ENCODE results near the gene COL26A1. TPM values are rescaled to one million over a fixed set of nuclear protein-coding genes. Genes with fewer than 3 reads are reported as not detected.
"Not testable (repeated sequence)": the region's sequence is repeated elsewhere in the genome, so short reads cannot be mapped to it uniquely, and the experiment has no call there.

Gene COL26A1
- polyA plus RNA-seq, 2 donors: not detected

GRCh38 chr7:101602082-101602481 lies 239.4 kb downstream of the COL26A1 start:
- Histone ChIP-seq H3K4me1 (ENCODE audit: control insufficient read depth in 2 of 2, insufficient read depth in 2 of 2, low read length in 1 of 2) (no peaks in the 10 kb centered on the region), H3K4me3 (ENCODE audit: low read depth in 1 of 2, low read length in 2 of 2) (no peak overlapping the region)
- 50 to 63% methylated on average over 12 of the region's 12 CpGs for WGBS, 2 donors

GRCh38 chr7:101602484-101603241 lies 240.0 kb downstream of the COL26A1 start:
- no peaks in the 10 kb centered on the region for H3K36me3 ChIP-seq (ENCODE audit: control insufficient read depth in 2 of 2, insufficient read depth in 2 of 2, low read length in 1 of 2)
- no peak overlapping the region for H3K27ac ChIP-seq (ENCODE audit: low read depth in 2 of 2, low read length in 1 of 2)
- 32 to 40% methylated on average over 25 of the region's 25 CpGs for WGBS, 2 donors
- H3K27me3 ChIP-seq (ENCODE audit: control insufficient read depth in 1 of 2, insufficient read depth in 2 of 2, low read length in 2 of 2): no peaks in the 10 kb centered on the region
- H3K4me3 ChIP-seq (ENCODE audit: low read depth in 1 of 2, low read length in 2 of 2): no peak overlapping the region
- H3K4me1 ChIP-seq (ENCODE audit: control insufficient read depth in 2 of 2, insufficient read depth in 2 of 2, low read length in 1 of 2): no peaks in the 10 kb centered on the region
- peaks cover 0 to 2% of the 10 kb centered on the region in 2 donors for H3K9me3 ChIP-seq (ENCODE audit: control insufficient read depth in 2 of 2, insufficient read depth in 1 of 2, low read depth in 1 of 2, low read length in 1 of 2)

More at GRCh38 chr7:101602082-101602481, 239.4 kb downstream of the COL26A1 start:
- Histone ChIP-seq H3K36me3 (ENCODE audit: control insufficient read depth in 2 of 2, insufficient read depth in 2 of 2, low read length in 1 of 2) (no peaks in the 10 kb centered on the region), H3K27ac (ENCODE audit: low read depth in 2 of 2, low read length in 1 of 2) (no peak overlapping the region), H3K9me3 (ENCODE audit: control insufficient read depth in 2 of 2, insufficient read depth in 1 of 2, low read depth in 1 of 2, low read length in 1 of 2) (peaks cover 0 to 2% of the 10 kb centered on the region in 2 donors), H3K27me3 (ENCODE audit: control insufficient read depth in 1 of 2, insufficient read depth in 2 of 2, low read length in 2 of 2) (no peaks in the 10 kb centered on the region)

- H3K27me3 ChIP-seq (ENCODE audit: control insufficient read depth in 1 of 2, insufficient read depth in 2 of 2, low read length in 2 of 2): no peaks in the 10 kb centered on the region
- H3K9me3 ChIP-seq (ENCODE audit: control insufficient read depth in 2 of 2, insufficient read depth in 1 of 2, low read depth in 1 of 2, low read length in 1 of 2): peaks cover 0 to 2% of the 10 kb centered on the region in 2 donors
- H3K27ac ChIP-seq (ENCODE audit: low read depth in 2 of 2, low read length in 1 of 2): no peak overlapping the region
- peaks cover 0 to 6% of the 10 kb centered on the region in 2 donors for H3K4me1 ChIP-seq (ENCODE audit: control insufficient read depth in 2 of 2, insufficient read depth in 2 of 2, low read length in 1 of 2)
- no peaks in the 10 kb centered on the region for H3K36me3 ChIP-seq (ENCODE audit: control insufficient read depth in 2 of 2, insufficient read depth in 2 of 2, low read length in 1 of 2)
- WGBS, 2 donors: 56 to 62% methylated on average over 5 of the region's 5 CpGs
- no peak overlapping the region for H3K4me3 ChIP-seq (ENCODE audit: low read depth in 1 of 2, low read length in 2 of 2)
Measured at GRCh38 chr7:101604331-101604933, 241.8 kb downstream of the COL26A1 start.

GRCh38 chr7:101604934-101605332 lies 242.3 kb downstream of the COL26A1 start:
- not testable (repeated sequence) for H3K9me3 ChIP-seq (ENCODE audit: control insufficient read depth in 2 of 2, insufficient read depth in 1 of 2, low read depth in 1 of 2, low read length in 1 of 2); H3K4me1 ChIP-seq (ENCODE audit: control insufficient read depth in 2 of 2, insufficient read depth in 2 of 2, low read length in 1 of 2); H3K27ac ChIP-seq (ENCODE audit: low read depth in 2 of 2, low read length in 1 of 2); H3K36me3 ChIP-seq (ENCODE audit: control insufficient read depth in 2 of 2, insufficient read depth in 2 of 2, low read length in 1 of 2); H3K27me3 ChIP-seq (ENCODE audit: control insufficient read depth in 1 of 2, insufficient read depth in 2 of 2, low read length in 2 of 2); H3K4me3 ChIP-seq (ENCODE audit: low read depth in 1 of 2, low read length in 2 of 2)
- 85 to 90% methylated on average over 2 of the region's 2 CpGs for WGBS, 2 donors

- Histone ChIP-seq H3K9me3 (ENCODE audit: control insufficient read depth in 2 of 2, insufficient read depth in 1 of 2, low read depth in 1 of 2, low read length in 1 of 2) (peaks cover 0 to 2% of the 10 kb centered on the region in 2 donors), H3K4me1 (ENCODE audit: control insufficient read depth in 2 of 2, insufficient read depth in 2 of 2, low read length in 1 of 2) (peaks cover 0 to 6% of the 10 kb centered on the region in 2 donors), H3K36me3 (ENCODE audit: control insufficient read depth in 2 of 2, insufficient read depth in 2 of 2, low read length in 1 of 2) (no peaks in the 10 kb centered on the region), H3K4me3 (ENCODE audit: low read depth in 1 of 2, low read length in 2 of 2) (no peak overlapping the region), H3K27me3 (ENCODE audit: control insufficient read depth in 1 of 2, insufficient read depth in 2 of 2, low read length in 2 of 2) (no peaks in the 10 kb centered on the region), H3K27ac (ENCODE audit: low read depth in 2 of 2, low read length in 1 of 2) (no peak overlapping the region)
- WGBS, 2 donors: 82 to 87% methylated on average over 26 of the region's 26 CpGs
Measured at GRCh38 chr7:101605611-101606497, 243.2 kb downstream of the COL26A1 start.

GRCh38 chr7:101606498-101606923 lies 243.8 kb downstream of the COL26A1 start:
- Histone ChIP-seq H3K27ac (ENCODE audit: low read depth in 2 of 2, low read length in 1 of 2) (no peak overlapping the region), H3K9me3 (ENCODE audit: control insufficient read depth in 2 of 2, insufficient read depth in 1 of 2, low read depth in 1 of 2, low read length in 1 of 2) (peaks cover 0 to 2% of the 10 kb centered on the region in 2 donors), H3K4me3 (ENCODE audit: low read depth in 1 of 2, low read length in 2 of 2) (no peak overlapping the region), H3K27me3 (ENCODE audit: control insufficient read depth in 1 of 2, insufficient read depth in 2 of 2, low read length in 2 of 2) (no peaks in the 10 kb centered on the region), H3K36me3 (ENCODE audit: control insufficient read depth in 2 of 2, insufficient read depth in 2 of 2, low read length in 1 of 2) (no peaks in the 10 kb centered on the region), H3K4me1 (ENCODE audit: control insufficient read depth in 2 of 2, insufficient read depth in 2 of 2, low read length in 1 of 2) (peaks cover 0 to 6% of the 10 kb centered on the region in 2 donors)
- WGBS, 2 donors: 53 to 81% methylated on average over 2 of the region's 2 CpGs

Other genes starting within 250 kb of the COL26A1 start
- 1 to 10 TPM in 1 of 2 donors, under 1 TPM in 1; 0.88 to 1.3 TPM for gene SERPINE1, start 235.8 kb upstream of the COL26A1 start, polyA plus RNA-seq
- 10 to 100 TPM; 40.2 to 43.3 TPM for gene AP1S1, start 208.4 kb upstream of the COL26A1 start, polyA plus RNA-seq
- gene VGF, start 197.3 kb upstream of the COL26A1 start, polyA plus RNA-seq: under 1 TPM in 1 of 2 donors, not detected in 1; 0.01 TPM
- not detected for gene NAT16, start 182.6 kb upstream of the COL26A1 start, polyA plus RNA-seq
- gene MOGAT3, start 161.8 kb upstream of the COL26A1 start, polyA plus RNA-seq: not detected
- gene PLOD3, start 145.3 kb upstream of the COL26A1 start, polyA plus RNA-seq: 1 to 10 TPM; 9.2 to 9.7 TPM
- 10 to 100 TPM; 56.0 to 73.2 TPM for gene ZNHIT1, start 144.7 kb upstream of the COL26A1 start, polyA plus RNA-seq
- 1 to 10 TPM; 3.7 to 5.9 TPM for gene CLDN15, start 125.1 kb upstream of the COL26A1 start, polyA plus RNA-seq
- 100 to 1,000 TPM in 1 of 2 donors, 10 to 100 TPM in 1; 70.0 to 202 TPM for gene FIS1, start 117.8 kb upstream of the COL26A1 start, polyA plus RNA-seq
- 10 to 100 TPM in 1 of 2 donors, 1 to 10 TPM in 1; 5.4 to 10.1 TPM for gene IFT22, start 41.1 kb upstream of the COL26A1 start, polyA plus RNA-seq

Measured in esophagus (tissue), 2 donors.